ENCODE results near the gene CAMTA1.

The CAMTA1 gene

GRCh38 chr1:7591565-7591964, 806.3 kb downstream of the CAMTA1 start:
- H3K27me3 ChIP-seq (replicated peaks; ENCODE audit: insufficient read depth, low read length) = peaks cover 93% of the 10 kb centered on the region
- H3K27ac ChIP-seq (ENCODE audit: low read length) = no peak overlapping the region
- H2AFZ ChIP-seq (ENCODE audit: low read length) = no peak overlapping the region
- no peak overlapping the region for H3K4me2 ChIP-seq (ENCODE audit: low read depth, low read length)
- no peaks in the 10 kb centered on the region for H3K9me3 ChIP-seq (replicated peaks; ENCODE audit: insufficient read depth, low read length)
- no peaks in the 10 kb centered on the region for H3K9me2 ChIP-seq (replicated peaks; ENCODE audit: insufficient read depth, low read length)
- H3K79me2 ChIP-seq (ENCODE audit: low read length) = no peaks in the 10 kb centered on the region
- H3K36me3 ChIP-seq (replicated peaks; ENCODE audit: insufficient read depth, low read length) = no peaks in the 10 kb centered on the region
- H3K9ac ChIP-seq (ENCODE audit: low read length) = no peak overlapping the region
- H3F3A ChIP-seq (ENCODE audit: insufficient read depth, low read length) = no peaks in the 10 kb centered on the region
- no peaks in the 10 kb centered on the region for H3K4me1 ChIP-seq (ENCODE audit: low read length)
- DNase-seq = no peak
- H4K20me1 ChIP-seq (ENCODE audit: insufficient read depth, low read length) = no peaks in the 10 kb centered on the region
- no peak for TF ChIP-seq EZH2 (optimal IDR thresholded peaks at IDR 0.05; ENCODE audit: low read depth, low read length)
- no peak for TF ChIP-seq CTCF (IDR thresholded peaks at IDR 0.05; ENCODE audit: low read length)
- TF ChIP-seq EZH2phosphoT487 (IDR thresholded peaks at IDR 0.05; ENCODE audit: low read length) = no peak
- no peak overlapping the region for H3K4me3 ChIP-seq (ENCODE audit: low read length)

GRCh38 chr1:7592120-7592798, 807.0 kb downstream of the CAMTA1 start:
- Histone ChIP-seq H3K27ac (ENCODE audit: low read length) (no peak overlapping the region), H3K4me3 (ENCODE audit: low read length) (no peak overlapping the region), H3F3A (ENCODE audit: insufficient read depth, low read length) (no peaks in the 10 kb centered on the region), H3K36me3 (replicated peaks; ENCODE audit: insufficient read depth, low read length) (no peaks in the 10 kb centered on the region), H3K4me1 (ENCODE audit: low read length) (no peaks in the 10 kb centered on the region), H3K79me2 (ENCODE audit: low read length) (no peaks in the 10 kb centered on the region), H3K4me2 (ENCODE audit: low read depth, low read length) (no peak overlapping the region), H3K9me2 (replicated peaks; ENCODE audit: insufficient read depth, low read length) (no peaks in the 10 kb centered on the region), H4K20me1 (ENCODE audit: insufficient read depth, low read length) (no peaks in the 10 kb centered on the region), H3K9ac (ENCODE audit: low read length) (no peak overlapping the region), H3K9me3 (replicated peaks; ENCODE audit: insufficient read depth, low read length) (no peaks in the 10 kb centered on the region), H3K27me3 (replicated peaks; ENCODE audit: insufficient read depth, low read length) (peaks cover 93% of the 10 kb centered on the region), H2AFZ (ENCODE audit: low read length) (no peak overlapping the region)
- TF ChIP-seq EZH2 (optimal IDR thresholded peaks at IDR 0.05; ENCODE audit: low read depth, low read length) = no peak
- DNase-seq = no peak

- Histone ChIP-seq H4K20me1 (ENCODE audit: insufficient read depth, low read length) (no peaks in the 10 kb centered on the region), H3K4me1 (ENCODE audit: low read length) (no peaks in the 10 kb centered on the region), H3K79me2 (ENCODE audit: low read length) (no peaks in the 10 kb centered on the region), H3F3A (ENCODE audit: insufficient read depth, low read length) (no peaks in the 10 kb centered on the region), H3K9ac (ENCODE audit: low read length) (no peak overlapping the region), H3K9me3 (replicated peaks; ENCODE audit: insufficient read depth, low read length) (no peaks in the 10 kb centered on the region), H3K9me2 (replicated peaks; ENCODE audit: insufficient read depth, low read length) (no peaks in the 10 kb centered on the region), H3K27me3 (replicated peaks; ENCODE audit: insufficient read depth, low read length) (peaks cover 77% of the 10 kb centered on the region), H3K4me2 (ENCODE audit: low read depth, low read length) (no peak overlapping the region), H3K27ac (ENCODE audit: low read length) (no peak overlapping the region), H3K36me3 (replicated peaks; ENCODE audit: insufficient read depth, low read length) (no peaks in the 10 kb centered on the region), H3K4me3 (ENCODE audit: low read length) (no peak overlapping the region), H2AFZ (ENCODE audit: low read length) (no peak overlapping the region)
- no peak for DNase-seq
- TF ChIP-seq EZH2phosphoT487 (IDR thresholded peaks at IDR 0.05; ENCODE audit: low read length) = no peak
- no peak for TF ChIP-seq CTCF (IDR thresholded peaks at IDR 0.05; ENCODE audit: low read length)
- no peak for TF ChIP-seq EZH2 (optimal IDR thresholded peaks at IDR 0.05; ENCODE audit: low read depth, low read length)
Measured at GRCh38 chr1:7594002-7594713, 808.9 kb downstream of the CAMTA1 start.
